ENCODE data around the gene CNFN. TPM values are rescaled to one million over a fixed set of nuclear protein-coding genes. Genes with fewer than 3 reads are reported as not detected.

The CNFN gene
- total RNA-seq, 1 experiment from 2014 or later, result 0.89 TPM

- peaks cover 27% of the 10 kb centered on the region for H3K36me3 Mint-ChIP-seq (ENCODE audit: insufficient read depth, unreplicated experiment)
- H3K4me1 Mint-ChIP-seq (ENCODE audit: insufficient read depth, unreplicated experiment), result peaks cover 41% of the 10 kb centered on the region
- no peaks in the 10 kb centered on the region for H3K27me3 Mint-ChIP-seq (ENCODE audit: insufficient read depth, unreplicated experiment)
- H3K4me3 Mint-ChIP-seq (ENCODE audit: unreplicated experiment), result no peak overlapping the region
- POLR2A ChIA-PET, result interaction anchor here (0.6 to 0.8 kb wide), 2 partner anchors 11 to 929 kb away, joined by 3 to 5 read pairs; no protein-coding TSS in a partner anchor
- no peak for DNase-seq (ENCODE audit: unreplicated experiment)
- no peak overlapping the region for H3K27ac Mint-ChIP-seq (ENCODE audit: low read depth, unreplicated experiment)
- intact Hi-C loops (cut with micrococcal nuclease), result no loop called here
- TF ChIP-seq, protein P1, sequence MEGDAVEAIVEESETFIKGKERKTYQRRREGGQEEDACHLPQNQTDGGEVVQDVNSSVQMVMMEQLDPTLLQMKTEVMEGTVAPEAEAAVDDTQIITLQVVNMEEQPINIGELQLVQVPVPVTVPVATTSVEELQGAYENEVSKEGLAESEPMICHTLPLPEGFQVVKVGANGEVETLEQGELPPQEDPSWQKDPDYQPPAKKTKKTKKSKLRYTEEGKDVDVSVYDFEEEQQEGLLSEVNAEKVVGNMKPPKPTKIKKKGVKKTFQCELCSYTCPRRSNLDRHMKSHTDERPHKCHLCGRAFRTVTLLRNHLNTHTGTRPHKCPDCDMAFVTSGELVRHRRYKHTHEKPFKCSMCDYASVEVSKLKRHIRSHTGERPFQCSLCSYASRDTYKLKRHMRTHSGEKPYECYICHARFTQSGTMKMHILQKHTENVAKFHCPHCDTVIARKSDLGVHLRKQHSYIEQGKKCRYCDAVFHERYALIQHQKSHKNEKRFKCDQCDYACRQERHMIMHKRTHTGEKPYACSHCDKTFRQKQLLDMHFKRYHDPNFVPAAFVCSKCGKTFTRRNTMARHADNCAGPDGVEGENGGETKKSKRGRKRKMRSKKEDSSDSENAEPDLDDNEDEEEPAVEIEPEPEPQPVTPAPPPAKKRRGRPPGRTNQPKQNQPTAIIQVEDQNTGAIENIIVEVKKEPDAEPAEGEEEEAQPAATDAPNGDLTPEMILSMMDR (IDR thresholded peaks at IDR 0.05; ENCODE audit: unreplicated experiment), result no peak
- BruUV-seq (replicated peaks), result no TSS peak
- H3K9me3 Mint-ChIP-seq (ENCODE audit: unreplicated experiment), result no peaks in the 10 kb centered on the region
- CTCF ChIA-PET, result interaction anchor here (0.6 to 2.4 kb wide), 29 partner anchors 8 to 1288 kb away, joined by 3 to 13 read pairs (median 4); partner anchors contain the start of gene PRR19
Measured at GRCh38 chr19:42400404-42400803, 10.3 kb upstream of the CNFN start.

GRCh38 chr19:42397263-42398166 is 7.4 kb upstream of the CNFN start:
- TF ChIP-seq, protein P1 (IDR thresholded peaks at IDR 0.05; ENCODE audit: unreplicated experiment), result no peak

DNA sequence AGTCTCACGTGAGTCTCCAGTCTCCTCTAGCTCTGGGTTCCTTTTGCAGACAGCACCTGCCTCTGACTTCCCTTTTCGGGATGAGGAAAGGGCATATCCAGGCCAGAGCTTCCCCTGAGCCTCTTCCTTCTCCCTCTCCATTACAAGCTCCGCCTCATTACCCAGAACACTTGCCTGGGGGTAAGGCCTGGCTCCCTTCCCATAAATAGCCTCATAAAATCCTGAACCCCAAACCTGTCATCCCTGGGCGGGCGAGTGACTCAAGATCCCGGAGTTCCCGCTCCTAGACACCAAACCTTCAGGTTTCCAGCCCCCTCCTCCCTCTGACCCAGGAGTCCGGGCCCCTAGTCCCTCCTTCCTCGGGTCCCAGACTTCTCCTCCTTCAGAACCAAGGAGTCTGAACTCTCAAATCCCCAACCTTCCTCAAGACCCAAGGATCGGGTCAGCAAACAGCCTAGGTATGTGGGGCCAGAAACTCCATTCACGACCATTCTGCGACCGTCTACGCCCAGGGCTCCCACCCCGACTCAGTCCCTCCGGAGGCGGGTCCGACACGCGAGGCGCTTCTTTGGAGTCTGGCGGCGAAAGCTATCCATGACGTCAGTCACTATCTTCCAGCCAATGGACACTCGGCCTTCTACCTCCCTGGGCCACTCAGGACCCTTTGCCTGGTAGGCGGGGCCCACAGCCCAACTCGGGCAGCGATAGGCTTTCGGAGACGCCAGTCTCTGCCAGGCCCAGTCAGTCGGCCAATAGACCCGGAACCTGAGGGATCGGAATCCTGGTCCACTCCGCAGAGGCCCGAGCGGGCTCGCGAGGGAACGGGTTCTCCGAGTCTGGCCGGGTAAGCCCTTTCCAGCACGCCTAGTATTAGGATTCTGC is 6.5 kb upstream of the CNFN start:
- peak overlapping the region; percentile 99 for H3K27ac Mint-ChIP-seq (ENCODE audit: low read depth, unreplicated experiment)
- H3K27me3 Mint-ChIP-seq (ENCODE audit: insufficient read depth, unreplicated experiment), result peaks cover 9% of the 10 kb centered on the region
- intact Hi-C loops (cut with micrococcal nuclease), result loop anchor here (10.0 kb wide), 1 partner anchor 152 kb away; the partner anchor contains the start of gene GSK3A
- no peaks in the 10 kb centered on the region for H3K9me3 Mint-ChIP-seq (ENCODE audit: unreplicated experiment)
- peak overlapping the region; percentile 83 for H3K4me3 Mint-ChIP-seq (ENCODE audit: unreplicated experiment)
- peak; percentile 99 for DNase-seq (ENCODE audit: unreplicated experiment)
- H3K36me3 Mint-ChIP-seq (ENCODE audit: insufficient read depth, unreplicated experiment), result peaks cover 10% of the 10 kb centered on the region
- ChIA-PET POLR2A (interaction anchor here (0.6 to 2.3 kb wide), 20 partner anchors 11 to 1776 kb away, joined by 3 to 12 read pairs (median 4); partner anchors contain the start of genes GSK3A, LIPE and ZNF574), CTCF (interaction anchor here (0.6 to 1.4 kb wide), 6 partner anchors 7 to 23 kb away, joined by 3 to 7 read pairs (median 4); no protein-coding TSS in a partner anchor)
- TSS peak; percentile 88 for BruUV-seq (replicated peaks)
- H3K4me1 Mint-ChIP-seq (ENCODE audit: insufficient read depth, unreplicated experiment), result peaks cover 47% of the 10 kb centered on the region
- TF ChIP-seq, protein P1 (IDR thresholded peaks at IDR 0.05; ENCODE audit: unreplicated experiment), result no peak

More at GRCh38 chr19:42397263-42398166, 7.4 kb upstream of the CNFN start:
- CTCF ChIA-PET, result interaction anchor here (0.7 to 1.4 kb wide), 4 partner anchors 11 to 328 kb away, joined by 3 to 7 read pairs (median 4); no protein-coding TSS in a partner anchor
- H3K27me3 Mint-ChIP-seq (ENCODE audit: insufficient read depth, unreplicated experiment), result no peaks in the 10 kb centered on the region
- H3K9me3 Mint-ChIP-seq (ENCODE audit: unreplicated experiment), result no peaks in the 10 kb centered on the region
- H3K36me3 Mint-ChIP-seq (ENCODE audit: insufficient read depth, unreplicated experiment), result peaks cover 10% of the 10 kb centered on the region
- peak overlapping the region; percentile 83 for H3K4me3 Mint-ChIP-seq (ENCODE audit: unreplicated experiment)
- DNase-seq (ENCODE audit: unreplicated experiment), result no peak
- POLR2A ChIA-PET, result interaction anchor here (0.6 to 2.3 kb wide), 16 partner anchors 10 to 1777 kb away, joined by 3 to 12 read pairs (median 5); partner anchors contain the start of genes GSK3A and ZNF574
- peak overlapping the region; percentile 99 for H3K27ac Mint-ChIP-seq (ENCODE audit: low read depth, unreplicated experiment)
- TSS peak; percentile 85 for BruUV-seq (replicated peaks)
- intact Hi-C loops (cut with micrococcal nuclease), result loop anchor here (10.0 kb wide), 1 partner anchor 153 kb away; the partner anchor contains the start of gene GSK3A
- peaks cover 41% of the 10 kb centered on the region for H3K4me1 Mint-ChIP-seq (ENCODE audit: insufficient read depth, unreplicated experiment)

Data from MCF 10A (cell line).